GM18870 (cell line): ENCODE data around the gene RAPGEF2.

Experiments used
- ATAC-seq: cut with Tn5 transposase; IDR thresholded peaks from one replicate; pipeline ENCODE4 v1.9.1; 2021; ENCODE audit warnings: moderate library complexity; ENCODE audit not compliant: unreplicated experiment

The RAPGEF2 gene

GRCh38 chr4:159193046-159193620 is 90.3 kb downstream of the RAPGEF2 start:
- no peak for ATAC-seq

GRCh38 chr4:159195361-159195769 is 92.5 kb downstream of the RAPGEF2 start:
- ATAC-seq, result no peak

- ATAC-seq, result no peak
Observed at GRCh38 chr4:159197260-159197884, 94.5 kb downstream of the RAPGEF2 start.

- no peak for ATAC-seq
Observed at GRCh38 chr4:159197885-159198269, 95.0 kb downstream of the RAPGEF2 start.

GRCh38 chr4:159199826-159200225 is 96.9 kb downstream of the RAPGEF2 start:
- ATAC-seq, result no peak

- no peak for ATAC-seq
Observed at GRCh38 chr4:159201168-159201567, 98.3 kb downstream of the RAPGEF2 start.

GRCh38 chr4:159204566-159204965 is 101.7 kb downstream of the RAPGEF2 start:
- ATAC-seq, result no peak

GRCh38 chr4:159205466-159205865 is 102.6 kb downstream of the RAPGEF2 start:
- no peak for ATAC-seq

- peak; percentile 89 for ATAC-seq
Observed at GRCh38 chr4:159206427-159206871, 103.6 kb downstream of the RAPGEF2 start.

- no peak for ATAC-seq
Observed at GRCh38 chr4:159209249-159209648, 106.4 kb downstream of the RAPGEF2 start.

GRCh38 chr4:159210975-159211374 is 108.1 kb downstream of the RAPGEF2 start:
- ATAC-seq, result no peak

- no peak for ATAC-seq
Observed at GRCh38 chr4:159212675-159213293, 109.9 kb downstream of the RAPGEF2 start.

GRCh38 chr4:159216834-159217233 is 114.0 kb downstream of the RAPGEF2 start:
- ATAC-seq, result no peak

- no peak for ATAC-seq
Observed at GRCh38 chr4:159219862-159220261, 117.0 kb downstream of the RAPGEF2 start.

- no peak for ATAC-seq
Observed at GRCh38 chr4:159220353-159220752, 117.5 kb downstream of the RAPGEF2 start.

GRCh38 chr4:159221280-159221679 is 118.4 kb downstream of the RAPGEF2 start:
- ATAC-seq, result no peak

- ATAC-seq, result no peak
Observed at GRCh38 chr4:159222043-159222552, 119.2 kb downstream of the RAPGEF2 start.

- no peak for ATAC-seq
Observed at GRCh38 chr4:159224408-159224807, 121.5 kb downstream of the RAPGEF2 start.

GRCh38 chr4:159227378-159227777 is 124.5 kb downstream of the RAPGEF2 start:
- no peak for ATAC-seq

GRCh38 chr4:159227984-159228383 is 125.1 kb downstream of the RAPGEF2 start:
- no peak for ATAC-seq

- ATAC-seq, result no peak
Observed at GRCh38 chr4:159229164-159229563, 126.3 kb downstream of the RAPGEF2 start.

- ATAC-seq, result peak; percentile 51
Observed at GRCh38 chr4:159232465-159233106, 129.7 kb downstream of the RAPGEF2 start.
